ENCODE data around the gene PIK3IP1. TPM values are rescaled to one million over a fixed set of nuclear protein-coding genes. Genes with fewer than 3 reads are reported as not detected.

The PIK3IP1 gene
- total and polyA plus RNA-seq, 2 experiments from 2014 or later = 22.2 to 22.4 TPM

DNA sequence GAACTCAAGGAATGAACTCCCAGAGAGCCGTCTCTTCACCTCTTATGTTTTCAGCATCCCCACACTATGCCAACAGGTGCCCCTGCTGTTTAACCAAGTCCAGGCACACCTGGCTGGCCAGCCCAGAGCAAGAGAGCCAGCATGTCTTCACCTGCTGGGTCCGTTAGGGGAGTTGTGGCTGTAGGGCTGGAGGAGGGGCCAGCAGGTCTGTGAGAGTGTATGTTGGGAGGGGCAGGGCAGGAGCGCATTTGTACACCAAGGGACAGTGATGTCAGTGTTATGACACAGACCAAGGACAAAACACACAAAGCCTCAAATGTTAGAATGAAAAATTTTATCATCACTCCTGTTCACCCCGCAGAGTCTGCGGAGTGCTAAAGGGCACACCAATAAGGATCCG, 48.1 kb upstream of the PIK3IP1 start:
- peaks cover 60% of the 10 kb centered on the region for H4K20me1 ChIP-seq (ENCODE audit: insufficient read depth, poor library complexity, severe bottlenecking)
- H3K4me2 ChIP-seq = no peak overlapping the region
- H3K4me1 ChIP-seq (ENCODE audit: insufficient read depth) = peaks cover 63% of the 10 kb centered on the region
- H3K9me3 ChIP-seq (ENCODE audit: low read depth) = no peaks in the 10 kb centered on the region
- peak; percentile 25 for DNase-seq (ENCODE audit: low spot score)
- H3K9me2 ChIP-seq (replicated peaks; ENCODE audit: insufficient read depth) = no peaks in the 10 kb centered on the region
- no peak overlapping the region for H3K4me3 ChIP-seq
- H3K27me3 ChIP-seq = no peaks in the 10 kb centered on the region
- peaks cover 82% of the 10 kb centered on the region for H3K79me2 ChIP-seq
- peak overlapping the region; percentile 84 for H3K27ac ChIP-seq
- H3K36me3 ChIP-seq (replicated peaks; ENCODE audit: insufficient read depth, low read depth) = no peaks in the 10 kb centered on the region
- H2AFZ ChIP-seq = no peak overlapping the region
- TF ChIP-seq EZH2 (IDR thresholded peaks at IDR 0.05; ENCODE audit: borderline replicate concordance) (no peak), EZH2phosphoT487 (IDR thresholded peaks at IDR 0.05; ENCODE audit: low read depth, severe bottlenecking, unreplicated experiment) (no peak)
- TF ChIP-seq, protein P1, sequence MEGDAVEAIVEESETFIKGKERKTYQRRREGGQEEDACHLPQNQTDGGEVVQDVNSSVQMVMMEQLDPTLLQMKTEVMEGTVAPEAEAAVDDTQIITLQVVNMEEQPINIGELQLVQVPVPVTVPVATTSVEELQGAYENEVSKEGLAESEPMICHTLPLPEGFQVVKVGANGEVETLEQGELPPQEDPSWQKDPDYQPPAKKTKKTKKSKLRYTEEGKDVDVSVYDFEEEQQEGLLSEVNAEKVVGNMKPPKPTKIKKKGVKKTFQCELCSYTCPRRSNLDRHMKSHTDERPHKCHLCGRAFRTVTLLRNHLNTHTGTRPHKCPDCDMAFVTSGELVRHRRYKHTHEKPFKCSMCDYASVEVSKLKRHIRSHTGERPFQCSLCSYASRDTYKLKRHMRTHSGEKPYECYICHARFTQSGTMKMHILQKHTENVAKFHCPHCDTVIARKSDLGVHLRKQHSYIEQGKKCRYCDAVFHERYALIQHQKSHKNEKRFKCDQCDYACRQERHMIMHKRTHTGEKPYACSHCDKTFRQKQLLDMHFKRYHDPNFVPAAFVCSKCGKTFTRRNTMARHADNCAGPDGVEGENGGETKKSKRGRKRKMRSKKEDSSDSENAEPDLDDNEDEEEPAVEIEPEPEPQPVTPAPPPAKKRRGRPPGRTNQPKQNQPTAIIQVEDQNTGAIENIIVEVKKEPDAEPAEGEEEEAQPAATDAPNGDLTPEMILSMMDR (IDR thresholded peaks at IDR 0.05; ENCODE audit: poor library complexity) = no peak
- WGBS (ENCODE audit: low lambda C conversion rate, missing lambda C conversion rate) = 85% methylated on average over 6 of the region's 6 CpGs

DNA sequence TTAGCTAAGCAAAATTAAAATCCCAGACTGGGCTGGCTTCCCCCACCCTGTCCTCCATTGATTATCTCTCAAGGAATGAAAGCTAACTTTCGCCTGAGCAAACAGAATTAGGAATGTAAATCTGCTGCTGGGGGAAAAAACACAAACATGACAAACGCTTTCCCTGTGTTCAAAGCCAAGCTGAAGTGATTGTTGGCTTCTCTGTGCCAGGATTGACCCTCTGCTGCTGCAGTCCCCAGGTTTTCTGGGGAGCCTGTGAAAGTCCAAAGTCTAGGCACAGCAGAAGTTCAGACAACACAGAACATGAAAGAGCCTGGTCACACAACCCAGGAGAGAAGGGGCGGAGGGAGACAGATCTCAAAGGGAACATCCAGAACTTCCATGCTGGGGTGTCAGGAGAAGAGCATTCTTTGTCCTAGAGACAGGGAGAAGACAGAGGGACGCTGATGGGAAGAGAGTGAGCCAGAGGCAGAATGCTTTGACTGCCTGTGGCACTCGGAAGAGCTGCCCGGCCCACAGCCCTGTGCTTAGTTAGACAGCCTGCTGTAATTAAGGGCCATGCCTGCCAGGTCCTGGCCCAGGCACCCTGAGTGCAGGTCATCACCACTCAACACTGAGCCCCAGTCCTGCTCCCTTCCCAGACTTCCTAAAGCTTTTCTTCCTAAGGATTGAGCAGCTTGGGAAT, 47.0 kb upstream of the PIK3IP1 start:
- Histone ChIP-seq H3K4me3 (no peak overlapping the region), H3K9me2 (replicated peaks; ENCODE audit: insufficient read depth) (no peaks in the 10 kb centered on the region), H3K4me1 (ENCODE audit: insufficient read depth) (peaks cover 52% of the 10 kb centered on the region), H2AFZ (no peak overlapping the region), H3K9me3 (ENCODE audit: low read depth) (no peaks in the 10 kb centered on the region), H3K4me2 (peak overlapping the region; percentile 59), H4K20me1 (ENCODE audit: insufficient read depth, poor library complexity, severe bottlenecking) (peaks cover 49% of the 10 kb centered on the region), H3K27me3 (no peaks in the 10 kb centered on the region), H3K36me3 (replicated peaks; ENCODE audit: insufficient read depth, low read depth) (no peaks in the 10 kb centered on the region), H3K27ac (peak overlapping the region; percentile 51), H3K79me2 (peaks cover 73% of the 10 kb centered on the region)
- TF ChIP-seq EZH2phosphoT487 (IDR thresholded peaks at IDR 0.05; ENCODE audit: low read depth, severe bottlenecking, unreplicated experiment) (no peak), EZH2 (IDR thresholded peaks at IDR 0.05; ENCODE audit: borderline replicate concordance) (no peak)
- TF ChIP-seq, protein P1 (IDR thresholded peaks at IDR 0.05; ENCODE audit: poor library complexity) = no peak
- DNase-seq (ENCODE audit: low spot score) = peak; percentile 37
- 69% methylated on average over 6 of the region's 6 CpGs for WGBS (ENCODE audit: low lambda C conversion rate, missing lambda C conversion rate)

DNA sequence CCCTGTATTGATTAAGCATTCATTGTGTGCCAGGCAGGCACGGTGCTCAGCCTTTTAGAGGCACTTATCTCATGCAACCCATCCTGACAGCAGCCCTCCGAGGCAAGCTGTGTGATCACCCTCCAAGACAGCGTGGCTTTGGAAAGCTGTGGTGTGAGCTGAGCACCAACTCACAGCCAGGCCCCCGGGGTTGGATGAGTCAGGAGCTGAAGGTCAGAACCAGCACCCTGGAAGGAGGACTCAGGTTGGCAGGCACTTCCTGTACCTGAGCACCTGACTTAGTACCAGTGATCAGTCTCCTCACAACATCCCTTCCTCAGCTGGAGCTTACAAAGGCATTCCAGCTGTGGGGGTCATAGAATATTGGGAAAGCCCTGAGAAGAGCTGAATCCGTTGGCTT, 44.9 kb upstream of the PIK3IP1 start:
- Histone ChIP-seq H3K36me3 (replicated peaks; ENCODE audit: insufficient read depth, low read depth) (no peaks in the 10 kb centered on the region), H4K20me1 (ENCODE audit: insufficient read depth, poor library complexity, severe bottlenecking) (peaks cover 29% of the 10 kb centered on the region), H3K4me2 (no peak overlapping the region), H3K4me1 (ENCODE audit: insufficient read depth) (peaks cover 31% of the 10 kb centered on the region), H3K9me3 (ENCODE audit: low read depth) (no peaks in the 10 kb centered on the region), H3K9me2 (replicated peaks; ENCODE audit: insufficient read depth) (no peaks in the 10 kb centered on the region), H3K27me3 (no peaks in the 10 kb centered on the region), H3K27ac (peak overlapping the region; percentile 56), H3K4me3 (no peak overlapping the region), H2AFZ (no peak overlapping the region), H3K79me2 (peaks cover 52% of the 10 kb centered on the region)
- TF ChIP-seq EZH2 (IDR thresholded peaks at IDR 0.05; ENCODE audit: borderline replicate concordance) (no peak), EZH2phosphoT487 (IDR thresholded peaks at IDR 0.05; ENCODE audit: low read depth, severe bottlenecking, unreplicated experiment) (no peak)
- TF ChIP-seq, protein P1 (IDR thresholded peaks at IDR 0.05; ENCODE audit: poor library complexity) = no peak
- peak; percentile 65 for DNase-seq (ENCODE audit: low spot score)
- WGBS (ENCODE audit: low lambda C conversion rate, missing lambda C conversion rate) = 87% methylated on average over 5 of the region's 5 CpGs

Data from hepatocyte (in vitro differentiated cells).